ENCODE data around the gene SNRPD2. TPM values are rescaled to one million over a fixed set of nuclear protein-coding genes. Genes with fewer than 3 reads are reported as not detected.

SNRPD2 gene
- polyA plus RNA-seq, 1 experiment = 531 TPM

GRCh38 chr19:45657520-45658167, 34.1 kb downstream of the SNRPD2 start:
- no peak for TF ChIP-seq CTCF (IDR thresholded peaks at IDR 0.05; ENCODE audit: low read depth, low read length)
- Histone ChIP-seq H3K9me3 (ENCODE audit: control insufficient read depth, insufficient read depth, low read length) (no peaks in the 10 kb centered on the region), H3K27me3 (ENCODE audit: control insufficient read depth, insufficient read depth, low read length) (peaks cover 3% of the 10 kb centered on the region), H3K27ac (ENCODE audit: low read depth, low read length) (no peak overlapping the region), H3K4me3 (ENCODE audit: low read depth, low read length) (no peak overlapping the region)
- POLR2A ChIA-PET = no interaction called here
- CTCF ChIA-PET = interaction anchor here (0.6 to 0.7 kb wide), 2 partner anchors 610 to 1072 kb away, joined by 4 to 6 read pairs; no protein-coding TSS in a partner anchor
- DNase-seq (ENCODE audit: low read depth, low spot score) = no peak

GRCh38 chr19:45655073-45655472, 36.7 kb downstream of the SNRPD2 start:
- POLR2A ChIA-PET = no interaction called here
- Histone ChIP-seq H3K27ac (ENCODE audit: low read depth, low read length) (no peak overlapping the region), H3K9me3 (ENCODE audit: control insufficient read depth, insufficient read depth, low read length) (no peaks in the 10 kb centered on the region), H3K27me3 (ENCODE audit: control insufficient read depth, insufficient read depth, low read length) (no peaks in the 10 kb centered on the region), H3K4me3 (ENCODE audit: low read depth, low read length) (no peak overlapping the region)
- no peak for TF ChIP-seq CTCF (IDR thresholded peaks at IDR 0.05; ENCODE audit: low read depth, low read length)
- no peak for DNase-seq (ENCODE audit: low read depth, low spot score)
- CTCF ChIA-PET = no interaction called here

- H3K27ac ChIP-seq (ENCODE audit: low read depth, low read length) = no peak overlapping the region
- no peak for DNase-seq (ENCODE audit: low read depth, low spot score)
- POLR2A ChIA-PET = interaction anchor here (1.2 kb wide), 1 partner anchor 114 kb away, joined by 4 read pairs; no protein-coding TSS in a partner anchor
- TF ChIP-seq CTCF (IDR thresholded peaks at IDR 0.05; ENCODE audit: low read depth, low read length) = no peak
- H3K4me3 ChIP-seq (ENCODE audit: low read depth, low read length) = no peak overlapping the region
- H3K27me3 ChIP-seq (ENCODE audit: control insufficient read depth, insufficient read depth, low read length) = no peaks in the 10 kb centered on the region
- CTCF ChIA-PET = no interaction called here
- no peaks in the 10 kb centered on the region for H3K9me3 ChIP-seq (ENCODE audit: control insufficient read depth, insufficient read depth, low read length)
Measured at GRCh38 chr19:45653634-45654033, 38.1 kb downstream of the SNRPD2 start.

- TF ChIP-seq CTCF (IDR thresholded peaks at IDR 0.05; ENCODE audit: low read depth, low read length) = no peak
- no peak for DNase-seq (ENCODE audit: low read depth, low spot score)
- Histone ChIP-seq H3K27ac (ENCODE audit: low read depth, low read length) (no peak overlapping the region), H3K27me3 (ENCODE audit: control insufficient read depth, insufficient read depth, low read length) (no peaks in the 10 kb centered on the region), H3K4me3 (ENCODE audit: low read depth, low read length) (no peak overlapping the region), H3K9me3 (ENCODE audit: control insufficient read depth, insufficient read depth, low read length) (no peaks in the 10 kb centered on the region)
- CTCF ChIA-PET = no interaction called here
- POLR2A ChIA-PET = no interaction called here
Measured at GRCh38 chr19:45650722-45651121, 41.0 kb downstream of the SNRPD2 start.

- DNase-seq (ENCODE audit: low read depth, low spot score) = no peak
- POLR2A ChIA-PET = interaction anchor here (0.7 to 1.5 kb wide), 4 partner anchors 16 to 268 kb away, joined by 3 to 6 read pairs (median 4); partner anchors contain the start of genes QPCTL and SNRPD2
- Histone ChIP-seq H3K4me3 (ENCODE audit: low read depth, low read length) (peak overlapping the region; percentile 56), H3K27me3 (ENCODE audit: control insufficient read depth, insufficient read depth, low read length) (no peaks in the 10 kb centered on the region), H3K9me3 (ENCODE audit: control insufficient read depth, insufficient read depth, low read length) (no peaks in the 10 kb centered on the region; the same call in 1 of the 2 replicates), H3K27ac (ENCODE audit: low read depth, low read length) (peak overlapping the region; percentile 22)
- TF ChIP-seq CTCF (IDR thresholded peaks at IDR 0.05; ENCODE audit: low read depth, low read length) = no peak
- CTCF ChIA-PET = interaction anchor here (1.0 to 1.3 kb wide), 2 partner anchors 161 to 168 kb away, joined by 4 to 7 read pairs; no protein-coding TSS in a partner anchor
Measured at GRCh38 chr19:45646345-45646698, 45.4 kb downstream of the SNRPD2 start.
